ENCODE data around the gene PSD2. TPM values are rescaled to one million over a fixed set of nuclear protein-coding genes. Genes with fewer than 3 reads are reported as not detected.
"Not testable (repeated sequence)": the region's sequence is repeated elsewhere in the genome, so short reads cannot be mapped to it uniquely, and the experiment has no call there.

Gene PSD2
- total RNA-seq, 1 donor from 2014 or later, result 0.21 TPM

- DNase-seq (ENCODE audit: low spot score), result no peak
These were observed 6.3 kb upstream of the PSD2 start for GRCh38 chr5:139789116-139789844.

- no peak for DNase-seq (ENCODE audit: low spot score)
These were observed 5.8 kb upstream of the PSD2 start for GRCh38 chr5:139789845-139790189.

GRCh38 chr5:139792218-139792617 is 3.4 kb upstream of the PSD2 start:
- DNase-seq (ENCODE audit: low spot score), result no peak

- not testable (repeated sequence) for DNase-seq (ENCODE audit: low spot score)
These were observed 3.0 kb upstream of the PSD2 start for GRCh38 chr5:139792655-139793054.

- DNase-seq (ENCODE audit: low spot score), result no peak
These were observed 1.4 kb upstream of the PSD2 start for GRCh38 chr5:139794067-139794846.

GRCh38 chr5:139796061-139796806 is 626 bp downstream of the PSD2 start:
- no peak for DNase-seq (ENCODE audit: low spot score)

- DNase-seq (ENCODE audit: low spot score), result no peak
These were observed 1.7 kb downstream of the PSD2 start for GRCh38 chr5:139797335-139797734.

GRCh38 chr5:139797856-139798510 is 2.4 kb downstream of the PSD2 start:
- no peak for DNase-seq (ENCODE audit: low spot score)

- no peak for DNase-seq (ENCODE audit: low spot score)
These were observed 3.3 kb downstream of the PSD2 start for GRCh38 chr5:139798883-139799282.

- DNase-seq (ENCODE audit: low spot score), result no peak
These were observed 3.8 kb downstream of the PSD2 start for GRCh38 chr5:139799359-139799758.

- DNase-seq (ENCODE audit: low spot score), result no peak
These were observed 8.4 kb downstream of the PSD2 start for GRCh38 chr5:139803978-139804377.

- DNase-seq (ENCODE audit: low spot score), result no peak
These were observed 9.3 kb downstream of the PSD2 start for GRCh38 chr5:139804800-139805397.

- no peak for DNase-seq (ENCODE audit: low spot score)
These were observed 9.9 kb downstream of the PSD2 start for GRCh38 chr5:139805545-139805944.

- no peak for DNase-seq (ENCODE audit: low spot score)
These were observed 10.5 kb downstream of the PSD2 start for GRCh38 chr5:139806111-139806510.

GRCh38 chr5:139806726-139807646 is 11.4 kb downstream of the PSD2 start:
- no peak for DNase-seq (ENCODE audit: low spot score)

- DNase-seq (ENCODE audit: low spot score), result no peak
These were observed 12.0 kb downstream of the PSD2 start for GRCh38 chr5:139807647-139808030.

- DNase-seq (ENCODE audit: low spot score), result no peak
These were observed 13.1 kb downstream of the PSD2 start for GRCh38 chr5:139808481-139809330.

GRCh38 chr5:139809331-139809810 is 13.8 kb downstream of the PSD2 start:
- no peak for DNase-seq (ENCODE audit: low spot score)
